Adrenal gland (tissue), 5 donors: Measurements from ENCODE around the gene FNIP2.

Experiments used
- CTCF ChIP-seq, 6 experiments: fragments of 450-650 bp in 4 of 6; fragments of 200-600 bp in 2 of 6; sonication (generic) in 1 of 6; IDR thresholded peaks; 1 replicate in 5 of 6; 2 replicates in 1 of 6; pipeline versions ENCODE4 v1.5.1 to v1.8.0; 2016 to 2021; ENCODE audit warnings: antibody characterized with exemption in 6 of 6, mild to moderate bottlenecking in 2 of 6, moderate library complexity in 1 of 6
- POLR2A ChIP-seq, 2 donors: fragments of 450-650 bp; IDR thresholded peaks; one replicate each; pipeline ENCODE4 v1.6.1; 2017; ENCODE audit warnings: antibody characterized with exemption in 2 of 2, mild to moderate bottlenecking in 2 of 2, moderate library complexity in 1 of 2
- donor health status: DM: no; HTN: no; CAD: no.

DNA sequence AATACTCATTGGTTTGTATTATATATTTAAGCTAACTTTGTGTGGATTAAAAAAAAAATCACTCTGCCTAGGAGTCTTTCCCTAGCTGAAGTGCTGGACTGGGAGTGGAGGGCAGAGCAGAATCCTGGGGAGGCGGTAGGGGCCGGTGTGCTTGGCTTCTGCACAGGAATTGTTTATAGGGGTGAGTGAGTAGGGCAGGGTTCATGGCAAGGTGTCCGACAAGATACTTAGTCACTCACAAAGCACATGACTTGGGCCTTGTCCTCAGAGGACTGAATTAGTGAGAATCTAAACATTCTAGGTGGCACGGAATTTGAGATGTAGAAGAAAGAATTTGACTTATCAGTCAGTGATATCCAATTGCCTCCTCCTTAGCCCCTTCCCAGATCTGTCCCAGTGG is 32.2 kb downstream of the FNIP2 start:
- no peak for TF ChIP-seq CTCF (IDR thresholded peaks at IDR 0.05)
- no peak for TF ChIP-seq POLR2A (IDR thresholded peaks at IDR 0.05)
